HEK293 (cell line): Measurements from ENCODE around the gene LCOR.

Experiments used
- KLF1 ChIP-seq: fragments of 450-650 bp; formaldehyde crosslinking; IDR thresholded peaks from 2 replicates; pipeline ENCODE4 v1.5.1; 2016; ENCODE audit warnings: missing biosample characterization, missing genetic modification characterization
- MEIS1 ChIP-seq: sonication (generic); formaldehyde crosslinking; IDR thresholded peaks from 2 replicates; pipeline ENCODE4 v1.8.1; 2022; ENCODE audit warnings: missing genetic modification reagents, mild to moderate bottlenecking, borderline replicate concordance
- SP3 ChIP-seq: fragments of 450-650 bp; formaldehyde crosslinking; IDR thresholded peaks from 2 replicates; pipeline ENCODE4 v1.5.1; 2016; ENCODE audit warnings: missing biosample characterization, missing genetic modification characterization
- TRIM28 ChIP-seq: IDR thresholded peaks from 2 replicates; pipeline ENCODE4 v1.6.1; 2011; ENCODE audit warnings: low read length, control low read depth, borderline replicate concordance
- WT1 ChIP-seq: fragments of 450-650 bp; formaldehyde crosslinking; IDR thresholded peaks from 2 replicates; pipeline ENCODE4 v1.5.1; 2016; ENCODE audit warnings: missing biosample characterization, missing genetic modification characterization
- ZBTB17 ChIP-seq: fragments of 450-650 bp; formaldehyde crosslinking; IDR thresholded peaks from 2 replicates; pipeline ENCODE4 v1.5.1; 2016; ENCODE audit warnings: missing biosample characterization, missing genetic modification characterization
- ZFP3 ChIP-seq: fragments of 450-650 bp; formaldehyde crosslinking; IDR thresholded peaks from 2 replicates; pipeline ENCODE4 v1.5.1; 2016; ENCODE audit warnings: low read depth, missing biosample characterization, missing genetic modification characterization
- ZFP41 ChIP-seq: fragments of 450-650 bp; formaldehyde crosslinking; IDR thresholded peaks from 2 replicates; pipeline ENCODE4 v1.5.1; 2016; ENCODE audit warnings: missing biosample characterization, missing genetic modification characterization, borderline replicate concordance
- ZNF174 ChIP-seq: fragments of 450-650 bp; formaldehyde crosslinking; IDR thresholded peaks from 2 replicates; pipeline ENCODE4 v1.5.0; 2017; ENCODE audit warnings: missing biosample characterization, mild to moderate bottlenecking, missing genetic modification characterization
- ZNF366 ChIP-seq: fragments of 450-650 bp; formaldehyde crosslinking; conservative IDR thresholded peaks from 2 replicates; pipeline ENCODE4 v1.5.1; 2016; ENCODE audit warnings: missing biosample characterization, missing genetic modification characterization
- ZNF391 ChIP-seq: fragments of 450-650 bp; formaldehyde crosslinking; IDR thresholded peaks from 2 replicates; pipeline ENCODE4 v1.5.1; 2016; ENCODE audit warnings: low read depth, missing biosample characterization, missing genetic modification characterization, borderline replicate concordance
- ZNF510 ChIP-seq: fragments of 450-650 bp; formaldehyde crosslinking; IDR thresholded peaks from 2 replicates; pipeline ENCODE4 v1.5.1; 2018; ENCODE audit warnings: mild to moderate bottlenecking, missing genetic modification characterization, missing biosample characterization; ENCODE audit not compliant: insufficient replicate concordance
- ZNF544 ChIP-seq: fragments of 450-650 bp; formaldehyde crosslinking; IDR thresholded peaks from 2 replicates; pipeline ENCODE4 v1.5.0; 2017; ENCODE audit warnings: missing biosample characterization, missing genetic modification characterization
- ZNF585B ChIP-seq: fragments of 450-650 bp; formaldehyde crosslinking; IDR thresholded peaks from 2 replicates; pipeline ENCODE4 v1.5.1; 2016; ENCODE audit warnings: missing biosample characterization, missing genetic modification characterization
- ZNF610 ChIP-seq: fragments of 450-650 bp; formaldehyde crosslinking; IDR thresholded peaks from 2 replicates; pipeline ENCODE4 v1.5.1; 2016; ENCODE audit warnings: missing biosample characterization, missing genetic modification characterization, borderline replicate concordance
- ZNF629 ChIP-seq: fragments of 450-650 bp; formaldehyde crosslinking; IDR thresholded peaks from 2 replicates; pipeline ENCODE4 v1.5.1; 2017; ENCODE audit warnings: missing biosample characterization, missing genetic modification characterization
- ZNF654 ChIP-seq: fragments of 450-650 bp; formaldehyde crosslinking; IDR thresholded peaks from 2 replicates; pipeline ENCODE4 v1.5.1; 2016; ENCODE audit warnings: low read depth, missing biosample characterization, missing genetic modification characterization
- ZNF830 ChIP-seq: fragments of 450-650 bp; IDR thresholded peaks from 2 replicates; pipeline ENCODE4 v1.5.0; 2018; ENCODE audit warnings: missing biosample characterization, missing genetic modification characterization, low read depth, mild to moderate bottlenecking, moderate library complexity
- TF ChIP-seq, protein P1 (sequence below): fragments of 450-650 bp; formaldehyde crosslinking; IDR thresholded peaks from 2 replicates; pipeline ENCODE4 v1.5.1; 2016; ENCODE audit warnings: missing biosample characterization, missing genetic modification characterization, borderline replicate concordance
- TF ChIP-seq, protein P2 (sequence below): fragments of 450-650 bp; formaldehyde crosslinking; IDR thresholded peaks from 2 replicates; pipeline ENCODE4 v1.5.1; 2016; ENCODE audit warnings: missing biosample characterization, missing genetic modification characterization, low read depth
- TF ChIP-seq, protein P3 (sequence below): fragments of 450-650 bp; formaldehyde crosslinking; IDR thresholded peaks from 2 replicates; pipeline ENCODE4 v1.5.1; 2016; ENCODE audit warnings: missing biosample characterization, missing genetic modification characterization, low read depth
- TF ChIP-seq, protein P4 (sequence below): fragments of 450-650 bp; formaldehyde crosslinking; IDR thresholded peaks from 2 replicates; pipeline ENCODE4 v1.5.1; 2017; ENCODE audit warnings: missing biosample characterization, missing genetic modification characterization
- TF ChIP-seq, protein P5 (sequence below): IDR thresholded peaks from 2 replicates; pipeline ENCODE4 v1.6.1; 2011; ENCODE audit warnings: mild to moderate bottlenecking, low read depth, low read length, borderline replicate concordance
- TF ChIP-seq, protein P6 (sequence below): fragments of 450-650 bp; formaldehyde crosslinking; IDR thresholded peaks from 2 replicates; pipeline ENCODE4 v1.5.1; 2017; ENCODE audit warnings: missing biosample characterization, missing genetic modification characterization

Gene LCOR

DNA sequence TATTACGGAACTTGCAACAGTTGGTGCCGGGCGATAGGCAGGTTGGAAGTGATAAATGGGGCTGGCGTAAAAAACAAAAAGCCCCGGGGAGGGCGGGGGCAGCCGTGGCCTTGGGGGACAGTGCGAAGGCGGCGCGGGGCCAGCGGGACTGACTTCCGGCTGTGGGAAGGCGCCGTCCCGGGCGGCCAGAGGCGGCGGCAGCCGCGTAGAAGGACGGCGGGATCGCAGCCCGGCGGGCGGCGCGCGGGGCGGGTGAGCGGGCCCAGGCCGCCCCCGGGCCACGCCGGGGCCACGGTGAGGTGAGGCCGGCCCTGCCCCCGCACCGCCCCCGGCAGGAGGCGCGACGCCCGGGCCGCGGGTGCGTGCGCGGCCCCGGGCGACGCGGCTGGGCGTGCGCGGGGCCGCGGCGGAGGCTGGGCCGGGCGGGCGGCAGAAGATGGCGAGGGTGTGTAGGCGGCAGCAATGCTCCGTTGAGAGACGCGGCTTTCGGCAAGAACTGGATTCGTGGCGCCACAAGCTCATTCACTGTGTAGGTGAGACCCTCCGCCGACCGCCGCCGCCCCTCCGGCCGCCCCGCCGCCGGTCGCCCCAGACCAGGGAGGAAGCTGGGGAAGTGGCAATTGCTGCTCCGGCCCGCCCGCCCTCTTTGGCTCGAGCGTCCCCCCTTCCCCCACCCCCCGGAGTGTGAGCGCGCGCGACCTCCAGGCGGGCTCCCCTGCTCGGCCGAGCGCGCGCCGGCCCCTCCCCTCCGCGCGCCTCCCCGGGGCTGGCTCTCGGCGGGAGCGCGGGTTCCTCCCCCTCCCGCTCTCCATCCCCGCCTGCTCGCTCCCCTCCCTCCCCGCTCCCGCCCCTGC is at the start of gene LCOR (continued):
- TF ChIP-seq, protein P1, sequence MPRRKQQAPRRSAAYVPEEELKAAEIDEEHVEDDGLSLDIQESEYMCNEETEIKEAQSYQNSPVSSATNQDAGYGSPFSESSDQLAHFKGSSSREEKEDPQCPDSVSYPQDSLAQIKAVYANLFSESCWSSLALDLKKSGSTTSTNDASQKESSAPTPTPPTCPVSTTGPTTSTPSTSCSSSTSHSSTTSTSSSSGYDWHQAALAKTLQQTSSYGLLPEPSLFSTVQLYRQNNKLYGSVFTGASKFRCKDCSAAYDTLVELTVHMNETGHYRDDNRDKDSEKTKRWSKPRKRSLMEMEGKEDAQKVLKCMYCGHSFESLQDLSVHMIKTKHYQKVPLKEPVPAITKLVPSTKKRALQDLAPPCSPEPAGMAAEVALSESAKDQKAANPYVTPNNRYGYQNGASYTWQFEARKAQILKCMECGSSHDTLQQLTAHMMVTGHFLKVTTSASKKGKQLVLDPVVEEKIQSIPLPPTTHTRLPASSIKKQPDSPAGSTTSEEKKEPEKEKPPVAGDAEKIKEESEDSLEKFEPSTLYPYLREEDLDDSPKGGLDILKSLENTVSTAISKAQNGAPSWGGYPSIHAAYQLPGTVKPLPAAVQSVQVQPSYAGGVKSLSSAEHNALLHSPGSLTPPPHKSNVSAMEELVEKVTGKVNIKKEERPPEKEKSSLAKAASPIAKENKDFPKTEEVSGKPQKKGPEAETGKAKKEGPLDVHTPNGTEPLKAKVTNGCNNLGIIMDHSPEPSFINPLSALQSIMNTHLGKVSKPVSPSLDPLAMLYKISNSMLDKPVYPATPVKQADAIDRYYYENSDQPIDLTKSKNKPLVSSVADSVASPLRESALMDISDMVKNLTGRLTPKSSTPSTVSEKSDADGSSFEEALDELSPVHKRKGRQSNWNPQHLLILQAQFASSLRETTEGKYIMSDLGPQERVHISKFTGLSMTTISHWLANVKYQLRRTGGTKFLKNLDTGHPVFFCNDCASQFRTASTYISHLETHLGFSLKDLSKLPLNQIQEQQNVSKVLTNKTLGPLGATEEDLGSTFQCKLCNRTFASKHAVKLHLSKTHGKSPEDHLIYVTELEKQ (tag by site-specific recombination), result no peak
- TF ChIP-seq ZNF174 (tag by site-specific recombination) (no peak), ZFP3 (tag by site-specific recombination) (no peak), TRIM28 (no peak), SP3 (tag by site-specific recombination) (peak; percentile 46), ZNF585B (tag by site-specific recombination) (no peak), ZBTB17 (tag by site-specific recombination) (no peak), ZNF510 (no peak), MEIS1 (CRISPR knock-in tag) (no peak), ZNF830 (no peak), ZNF654 (tag by site-specific recombination) (no peak), ZFP41 (tag by site-specific recombination) (no peak), ZNF366 (tag by site-specific recombination) (no peak), WT1 (tag by site-specific recombination) (peak; percentile 29; the same call in 1 of the 2 replicates), KLF1 (tag by site-specific recombination) (peak; percentile 54; the same call in 1 of the 2 replicates), ZNF610 (no peak), ZNF544 (tag by site-specific recombination) (no peak), ZNF391 (no peak), ZNF629 (tag by site-specific recombination) (no peak)
- TF ChIP-seq, protein P2, sequence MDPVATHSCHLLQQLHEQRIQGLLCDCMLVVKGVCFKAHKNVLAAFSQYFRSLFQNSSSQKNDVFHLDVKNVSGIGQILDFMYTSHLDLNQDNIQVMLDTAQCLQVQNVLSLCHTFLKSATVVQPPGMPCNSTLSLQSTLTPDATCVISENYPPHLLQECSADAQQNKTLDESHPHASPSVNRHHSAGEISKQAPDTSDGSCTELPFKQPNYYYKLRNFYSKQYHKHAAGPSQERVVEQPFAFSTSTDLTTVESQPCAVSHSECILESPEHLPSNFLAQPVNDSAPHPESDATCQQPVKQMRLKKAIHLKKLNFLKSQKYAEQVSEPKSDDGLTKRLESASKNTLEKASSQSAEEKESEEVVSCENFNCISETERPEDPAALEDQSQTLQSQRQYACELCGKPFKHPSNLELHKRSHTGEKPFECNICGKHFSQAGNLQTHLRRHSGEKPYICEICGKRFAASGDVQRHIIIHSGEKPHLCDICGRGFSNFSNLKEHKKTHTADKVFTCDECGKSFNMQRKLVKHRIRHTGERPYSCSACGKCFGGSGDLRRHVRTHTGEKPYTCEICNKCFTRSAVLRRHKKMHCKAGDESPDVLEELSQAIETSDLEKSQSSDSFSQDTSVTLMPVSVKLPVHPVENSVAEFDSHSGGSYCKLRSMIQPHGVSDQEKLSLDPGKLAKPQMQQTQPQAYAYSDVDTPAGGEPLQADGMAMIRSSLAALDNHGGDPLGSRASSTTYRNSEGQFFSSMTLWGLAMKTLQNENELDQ, result no peak
- TF ChIP-seq, protein P3, sequence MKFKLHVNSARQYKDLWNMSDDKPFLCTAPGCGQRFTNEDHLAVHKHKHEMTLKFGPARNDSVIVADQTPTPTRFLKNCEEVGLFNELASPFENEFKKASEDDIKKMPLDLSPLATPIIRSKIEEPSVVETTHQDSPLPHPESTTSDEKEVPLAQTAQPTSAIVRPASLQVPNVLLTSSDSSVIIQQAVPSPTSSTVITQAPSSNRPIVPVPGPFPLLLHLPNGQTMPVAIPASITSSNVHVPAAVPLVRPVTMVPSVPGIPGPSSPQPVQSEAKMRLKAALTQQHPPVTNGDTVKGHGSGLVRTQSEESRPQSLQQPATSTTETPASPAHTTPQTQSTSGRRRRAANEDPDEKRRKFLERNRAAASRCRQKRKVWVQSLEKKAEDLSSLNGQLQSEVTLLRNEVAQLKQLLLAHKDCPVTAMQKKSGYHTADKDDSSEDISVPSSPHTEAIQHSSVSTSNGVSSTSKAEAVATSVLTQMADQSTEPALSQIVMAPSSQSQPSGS (tag by site-specific recombination), result no peak
- TF ChIP-seq, protein P4, sequence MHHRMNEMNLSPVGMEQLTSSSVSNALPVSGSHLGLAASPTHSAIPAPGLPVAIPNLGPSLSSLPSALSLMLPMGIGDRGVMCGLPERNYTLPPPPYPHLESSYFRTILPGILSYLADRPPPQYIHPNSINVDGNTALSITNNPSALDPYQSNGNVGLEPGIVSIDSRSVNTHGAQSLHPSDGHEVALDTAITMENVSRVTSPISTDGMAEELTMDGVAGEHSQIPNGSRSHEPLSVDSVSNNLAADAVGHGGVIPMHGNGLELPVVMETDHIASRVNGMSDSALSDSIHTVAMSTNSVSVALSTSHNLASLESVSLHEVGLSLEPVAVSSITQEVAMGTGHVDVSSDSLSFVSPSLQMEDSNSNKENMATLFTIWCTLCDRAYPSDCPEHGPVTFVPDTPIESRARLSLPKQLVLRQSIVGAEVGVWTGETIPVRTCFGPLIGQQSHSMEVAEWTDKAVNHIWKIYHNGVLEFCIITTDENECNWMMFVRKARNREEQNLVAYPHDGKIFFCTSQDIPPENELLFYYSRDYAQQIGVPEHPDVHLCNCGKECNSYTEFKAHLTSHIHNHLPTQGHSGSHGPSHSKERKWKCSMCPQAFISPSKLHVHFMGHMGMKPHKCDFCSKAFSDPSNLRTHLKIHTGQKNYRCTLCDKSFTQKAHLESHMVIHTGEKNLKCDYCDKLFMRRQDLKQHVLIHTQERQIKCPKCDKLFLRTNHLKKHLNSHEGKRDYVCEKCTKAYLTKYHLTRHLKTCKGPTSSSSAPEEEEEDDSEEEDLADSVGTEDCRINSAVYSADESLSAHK (tag by site-specific recombination), result no peak
- TF ChIP-seq, protein P5, sequence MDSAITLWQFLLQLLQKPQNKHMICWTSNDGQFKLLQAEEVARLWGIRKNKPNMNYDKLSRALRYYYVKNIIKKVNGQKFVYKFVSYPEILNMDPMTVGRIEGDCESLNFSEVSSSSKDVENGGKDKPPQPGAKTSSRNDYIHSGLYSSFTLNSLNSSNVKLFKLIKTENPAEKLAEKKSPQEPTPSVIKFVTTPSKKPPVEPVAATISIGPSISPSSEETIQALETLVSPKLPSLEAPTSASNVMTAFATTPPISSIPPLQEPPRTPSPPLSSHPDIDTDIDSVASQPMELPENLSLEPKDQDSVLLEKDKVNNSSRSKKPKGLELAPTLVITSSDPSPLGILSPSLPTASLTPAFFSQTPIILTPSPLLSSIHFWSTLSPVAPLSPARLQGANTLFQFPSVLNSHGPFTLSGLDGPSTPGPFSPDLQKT, result no peak
- TF ChIP-seq, protein P6, sequence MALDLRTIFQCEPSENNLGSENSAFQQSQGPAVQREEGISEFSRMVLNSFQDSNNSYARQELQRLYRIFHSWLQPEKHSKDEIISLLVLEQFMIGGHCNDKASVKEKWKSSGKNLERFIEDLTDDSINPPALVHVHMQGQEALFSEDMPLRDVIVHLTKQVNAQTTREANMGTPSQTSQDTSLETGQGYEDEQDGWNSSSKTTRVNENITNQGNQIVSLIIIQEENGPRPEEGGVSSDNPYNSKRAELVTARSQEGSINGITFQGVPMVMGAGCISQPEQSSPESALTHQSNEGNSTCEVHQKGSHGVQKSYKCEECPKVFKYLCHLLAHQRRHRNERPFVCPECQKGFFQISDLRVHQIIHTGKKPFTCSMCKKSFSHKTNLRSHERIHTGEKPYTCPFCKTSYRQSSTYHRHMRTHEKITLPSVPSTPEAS (tag by site-specific recombination), result no peak
